HL-60 (cell line): ENCODE data around the gene HYAL2.

Experiments used
- DNase-seq, 2 experiments: peaks; one replicate each; pipeline ENCODE4 v3.0.0-alpha.2; 2010 to 2020; ENCODE audit warnings: low read depth in 1 of 2, low spot score in 1 of 2
- H3K27ac ChIP-seq: fragments of 250-450 bp; sonication (Bioruptor Pico); replicated peaks from 2 replicates; pipeline ENCODE4 v1.5.1; 2020; ENCODE audit warnings: mild to moderate bottlenecking, moderate library complexity
- H3K27me3 ChIP-seq: fragments of 250-450 bp; sonication (Bioruptor Pico); 2 replicates; pipeline ENCODE4 v1.5.1; 2021; ENCODE audit warnings: mild to moderate bottlenecking, moderate library complexity; ENCODE audit not compliant: insufficient read depth, poor library complexity, severe bottlenecking
- H3K4me3 ChIP-seq: replicated peaks from 2 replicates; pipeline ENCODE4 v1.5.1; 2011; ENCODE audit warnings: mild to moderate bottlenecking, control low read depth, low read length; ENCODE audit not compliant: insufficient read depth
- GABPA ChIP-seq: IDR thresholded peaks from 2 replicates; pipeline ENCODE4 v1.6.1; 2012; ENCODE audit warnings: low read depth
- POLR2AphosphoS5 ChIP-seq: IDR thresholded peaks from 2 replicates; pipeline ENCODE4 v1.6.1; 2012; ENCODE audit warnings: low read depth
- SPI1 ChIP-seq: IDR thresholded peaks from 2 replicates; pipeline ENCODE4 v1.6.1; 2012; ENCODE audit warnings: low read depth, mild to moderate bottlenecking, borderline replicate concordance
- TF ChIP-seq, protein P1 (sequence below): IDR thresholded peaks from 2 replicates; pipeline ENCODE4 v1.6.1; 2012; ENCODE audit warnings: low read depth; ENCODE audit not compliant: insufficient replicate concordance
- TF ChIP-seq, protein P2 (sequence below): IDR thresholded peaks from one replicate; pipeline ENCODE4 v1.5.1; 2011; ENCODE audit warnings: low read length, control low read depth, inconsistent platforms; ENCODE audit not compliant: insufficient read depth

HYAL2 gene

DNA sequence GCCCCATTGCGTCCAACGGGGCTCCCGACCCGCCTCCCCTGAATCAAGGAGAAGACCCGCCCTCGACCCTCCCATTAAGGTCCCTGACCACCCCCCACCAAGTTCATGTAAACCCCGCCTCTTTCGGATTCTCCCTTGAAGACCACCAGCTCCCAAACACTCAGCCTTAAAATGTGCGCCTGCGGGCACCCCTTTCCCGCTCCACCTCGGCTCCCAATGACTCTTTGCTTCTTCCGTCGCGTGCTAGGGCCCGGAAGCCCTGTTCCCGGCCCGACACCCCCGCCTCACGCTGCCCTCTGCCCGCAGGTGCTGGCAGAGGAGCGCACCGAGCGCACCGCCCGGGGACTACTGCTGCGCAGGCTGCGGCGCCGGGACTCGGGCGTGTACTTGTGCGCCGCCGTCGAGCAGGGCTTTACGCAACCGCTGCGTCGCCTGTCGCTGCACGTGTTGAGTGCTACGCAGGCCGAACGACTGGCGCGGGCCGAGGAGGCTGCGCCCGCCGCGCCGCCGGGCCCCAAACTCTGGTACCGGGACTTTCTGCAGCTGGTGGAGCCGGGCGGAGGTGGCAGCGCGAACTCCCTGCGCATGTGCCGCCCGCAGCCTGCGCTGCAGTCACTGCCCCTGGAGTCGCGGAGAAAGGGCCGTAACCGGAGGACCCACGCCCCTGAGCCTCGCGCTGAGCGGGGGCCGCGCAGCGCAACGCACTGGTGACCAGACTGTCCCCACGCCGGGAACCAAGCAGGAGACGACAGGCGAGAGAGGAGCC is 46.4 kb downstream of the HYAL2 start:
- no peak overlapping the region for H3K27ac ChIP-seq
- no peak overlapping the region for H3K4me3 ChIP-seq
- TF ChIP-seq SPI1 (no peak), POLR2AphosphoS5 (no peak), GABPA (no peak)
- TF ChIP-seq, protein P1, sequence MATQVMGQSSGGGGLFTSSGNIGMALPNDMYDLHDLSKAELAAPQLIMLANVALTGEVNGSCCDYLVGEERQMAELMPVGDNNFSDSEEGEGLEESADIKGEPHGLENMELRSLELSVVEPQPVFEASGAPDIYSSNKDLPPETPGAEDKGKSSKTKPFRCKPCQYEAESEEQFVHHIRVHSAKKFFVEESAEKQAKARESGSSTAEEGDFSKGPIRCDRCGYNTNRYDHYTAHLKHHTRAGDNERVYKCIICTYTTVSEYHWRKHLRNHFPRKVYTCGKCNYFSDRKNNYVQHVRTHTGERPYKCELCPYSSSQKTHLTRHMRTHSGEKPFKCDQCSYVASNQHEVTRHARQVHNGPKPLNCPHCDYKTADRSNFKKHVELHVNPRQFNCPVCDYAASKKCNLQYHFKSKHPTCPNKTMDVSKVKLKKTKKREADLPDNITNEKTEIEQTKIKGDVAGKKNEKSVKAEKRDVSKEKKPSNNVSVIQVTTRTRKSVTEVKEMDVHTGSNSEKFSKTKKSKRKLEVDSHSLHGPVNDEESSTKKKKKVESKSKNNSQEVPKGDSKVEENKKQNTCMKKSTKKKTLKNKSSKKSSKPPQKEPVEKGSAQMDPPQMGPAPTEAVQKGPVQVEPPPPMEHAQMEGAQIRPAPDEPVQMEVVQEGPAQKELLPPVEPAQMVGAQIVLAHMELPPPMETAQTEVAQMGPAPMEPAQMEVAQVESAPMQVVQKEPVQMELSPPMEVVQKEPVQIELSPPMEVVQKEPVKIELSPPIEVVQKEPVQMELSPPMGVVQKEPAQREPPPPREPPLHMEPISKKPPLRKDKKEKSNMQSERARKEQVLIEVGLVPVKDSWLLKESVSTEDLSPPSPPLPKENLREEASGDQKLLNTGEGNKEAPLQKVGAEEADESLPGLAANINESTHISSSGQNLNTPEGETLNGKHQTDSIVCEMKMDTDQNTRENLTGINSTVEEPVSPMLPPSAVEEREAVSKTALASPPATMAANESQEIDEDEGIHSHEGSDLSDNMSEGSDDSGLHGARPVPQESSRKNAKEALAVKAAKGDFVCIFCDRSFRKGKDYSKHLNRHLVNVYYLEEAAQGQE, result no peak
- TF ChIP-seq, protein P2, sequence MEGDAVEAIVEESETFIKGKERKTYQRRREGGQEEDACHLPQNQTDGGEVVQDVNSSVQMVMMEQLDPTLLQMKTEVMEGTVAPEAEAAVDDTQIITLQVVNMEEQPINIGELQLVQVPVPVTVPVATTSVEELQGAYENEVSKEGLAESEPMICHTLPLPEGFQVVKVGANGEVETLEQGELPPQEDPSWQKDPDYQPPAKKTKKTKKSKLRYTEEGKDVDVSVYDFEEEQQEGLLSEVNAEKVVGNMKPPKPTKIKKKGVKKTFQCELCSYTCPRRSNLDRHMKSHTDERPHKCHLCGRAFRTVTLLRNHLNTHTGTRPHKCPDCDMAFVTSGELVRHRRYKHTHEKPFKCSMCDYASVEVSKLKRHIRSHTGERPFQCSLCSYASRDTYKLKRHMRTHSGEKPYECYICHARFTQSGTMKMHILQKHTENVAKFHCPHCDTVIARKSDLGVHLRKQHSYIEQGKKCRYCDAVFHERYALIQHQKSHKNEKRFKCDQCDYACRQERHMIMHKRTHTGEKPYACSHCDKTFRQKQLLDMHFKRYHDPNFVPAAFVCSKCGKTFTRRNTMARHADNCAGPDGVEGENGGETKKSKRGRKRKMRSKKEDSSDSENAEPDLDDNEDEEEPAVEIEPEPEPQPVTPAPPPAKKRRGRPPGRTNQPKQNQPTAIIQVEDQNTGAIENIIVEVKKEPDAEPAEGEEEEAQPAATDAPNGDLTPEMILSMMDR, result no peak
- peaks cover 34% of the 10 kb centered on the region for H3K27me3 ChIP-seq
- DNase-seq, result peak in 1 of 2 experiments; percentile 33

GRCh38 chr3:50275141-50275995 is 47.2 kb downstream of the HYAL2 start:
- DNase-seq, result no peak
- peaks cover 34% of the 10 kb centered on the region for H3K27me3 ChIP-seq
- H3K4me3 ChIP-seq, result no peak overlapping the region

More at GRCh38 chr3:50275141-50275995, 47.2 kb downstream of the HYAL2 start:
- H3K27ac ChIP-seq, result no peak overlapping the region
- no peak for TF ChIP-seq GABPA
- TF ChIP-seq POLR2AphosphoS5, result no peak
- TF ChIP-seq, protein P2, result no peak
- no peak for TF ChIP-seq SPI1
- TF ChIP-seq, protein P1, result no peak
